Muscle of leg (tissue), 11 donors: ENCODE results near the gene TADA2B. TPM values are rescaled to one million over a fixed set of nuclear protein-coding genes. Genes with fewer than 3 reads are reported as not detected.
A peak's percentile ranks its signal among the peaks of the same experiment; 100 is the strongest.

ENCODE experiments used
- DNase-seq: peaks from one replicate; pipeline ENCODE4 v3.0.0; 2013
- H3K27ac ChIP-seq: one replicate; pipeline ENCODE4 v1.5.1; 2013; ENCODE audit warnings: mild to moderate bottlenecking, low read length, control low read depth
- H3K27me3 ChIP-seq: one replicate; pipeline ENCODE4 v1.6.1; 2013; ENCODE audit warnings: low read length; ENCODE audit not compliant: control insufficient read depth, insufficient read depth
- H3K36me3 ChIP-seq: one replicate; pipeline ENCODE4 v1.6.1; 2013; ENCODE audit warnings: low read length; ENCODE audit not compliant: control insufficient read depth, insufficient read depth
- H3K4me1 ChIP-seq: one replicate; pipeline ENCODE4 v1.6.1; 2013; ENCODE audit warnings: low read length; ENCODE audit not compliant: control insufficient read depth, insufficient read depth
- H3K4me3 ChIP-seq: one replicate; pipeline ENCODE4 v1.5.1; 2013; ENCODE audit warnings: low read length, control low read depth
- H3K9me3 ChIP-seq: replicated peaks from 2 replicates; pipeline ENCODE4 v1.6.1; 2013; ENCODE audit warnings: low read depth, low read length; ENCODE audit not compliant: control insufficient read depth
- WGBS: methylation state at CpG from one replicate; pipeline ENCODE4 v1.1.5; 2013; ENCODE audit warnings: missing lambda C conversion rate; ENCODE audit not compliant: insufficient coverage; 5-methylcytosine and 5-hydroxymethylcytosine counted together
- polyA plus RNA-seq, 8 donors: library from polyadenylated mRNA; unstranded; fragments of 120-200 nt; gene quantifications; one replicate each; pipeline versions ENCODE4 v1.2.1 to v1.2.3, GENCODE V29; 2013; ENCODE audit warnings: inconsistent platforms in 1 of 8, low replicate concordance in 1 of 8; ENCODE audit not compliant: insufficient read length in 8 of 8, insufficient read depth in 1 of 8
- total RNA-seq: library from RNA; stranded (reverse); fragments of 120-200 nt; gene quantifications from one replicate; pipeline ENCODE4 v1.2.4, GENCODE V29; 2013

TADA2B gene
- total and polyA plus RNA-seq, 9 donors, result 15.9 to 26.1 (median 22.3) TPM

DNA sequence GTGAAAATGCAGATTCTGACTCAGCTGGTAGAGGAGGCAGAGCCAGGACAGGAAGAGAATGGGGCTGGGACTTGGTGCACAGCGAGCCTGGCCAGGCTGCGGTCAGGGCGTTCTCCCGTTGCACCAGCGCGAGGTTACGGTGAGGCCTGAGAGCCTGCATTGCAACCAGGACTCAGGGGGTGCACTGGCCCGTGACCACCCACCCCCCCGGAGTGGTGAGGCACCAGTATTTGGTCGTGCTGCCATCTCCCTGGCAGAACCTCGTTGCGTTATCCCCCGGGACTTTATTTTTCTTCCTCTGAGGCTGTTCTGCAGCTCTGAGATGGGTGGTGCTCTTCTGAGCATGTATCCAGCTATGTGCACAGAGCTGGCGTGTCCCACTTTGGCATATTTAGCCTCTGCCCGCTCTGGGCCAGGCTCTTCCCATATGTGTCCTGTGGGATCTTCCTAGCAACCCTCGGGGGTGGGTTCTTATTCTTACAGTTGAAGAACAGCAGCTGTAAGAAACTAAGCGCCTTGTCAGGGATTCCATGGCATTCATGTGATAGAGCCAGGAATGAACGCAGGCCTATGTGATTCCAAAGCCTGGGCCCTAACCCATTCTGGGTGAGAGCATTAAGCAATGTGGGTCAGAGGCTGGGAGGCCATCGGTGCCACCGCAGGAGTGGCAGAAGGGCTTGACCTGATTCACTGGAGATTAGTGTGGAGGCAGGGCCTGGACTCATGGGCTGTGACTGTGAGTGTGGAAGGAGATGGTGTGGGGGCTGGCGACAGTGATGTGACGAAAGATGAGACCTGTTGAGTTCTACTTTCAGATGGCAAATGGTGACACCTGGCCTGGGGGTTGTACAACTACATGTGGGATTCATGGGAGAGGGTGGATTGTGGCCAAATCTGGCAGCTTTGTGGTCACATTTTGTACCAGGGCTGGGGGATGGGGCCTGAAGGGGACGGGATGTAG is 3.1 kb downstream of the TADA2B start:
- Histone ChIP-seq H3K9me3 (no peaks in the 10 kb centered on the region), H3K27me3 (no peaks in the 10 kb centered on the region), H3K4me1 (peaks cover 65% of the 10 kb centered on the region), H3K4me3 (no peak overlapping the region), H3K27ac (no peak overlapping the region), H3K36me3 (peaks cover 21% of the 10 kb centered on the region)
- WGBS, result 89% methylated on average over 21 of the region's 23 CpGs
- no peak for DNase-seq

DNA sequence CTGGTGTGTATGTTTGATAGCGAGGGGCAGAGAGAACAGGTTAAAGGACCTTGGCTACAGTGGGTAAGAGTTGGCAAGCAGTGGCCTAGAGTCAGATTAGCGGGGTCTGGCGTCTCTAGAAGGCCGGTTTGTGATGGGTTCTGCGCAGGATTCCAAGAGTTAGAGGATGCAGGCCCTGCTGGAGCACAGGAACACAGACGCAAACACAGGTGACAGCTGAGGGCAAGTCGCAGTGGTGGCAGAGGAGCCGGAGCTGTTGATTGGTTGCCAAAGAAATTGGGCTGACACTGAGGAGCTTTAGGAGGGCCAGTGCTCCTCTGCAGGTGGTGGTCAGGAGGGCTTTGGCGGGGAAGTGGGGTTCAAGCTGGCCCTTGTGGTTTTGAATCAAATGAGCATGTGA is 3.8 kb downstream of the TADA2B start:
- no peak overlapping the region for H3K27ac ChIP-seq
- peaks cover 62% of the 10 kb centered on the region for H3K4me1 ChIP-seq
- WGBS, result 91% methylated on average over 9 of the region's 9 CpGs
- H3K4me3 ChIP-seq, result no peak overlapping the region
- H3K36me3 ChIP-seq, result peaks cover 21% of the 10 kb centered on the region
- no peak for DNase-seq
- H3K27me3 ChIP-seq, result no peaks in the 10 kb centered on the region
- no peaks in the 10 kb centered on the region for H3K9me3 ChIP-seq

DNA sequence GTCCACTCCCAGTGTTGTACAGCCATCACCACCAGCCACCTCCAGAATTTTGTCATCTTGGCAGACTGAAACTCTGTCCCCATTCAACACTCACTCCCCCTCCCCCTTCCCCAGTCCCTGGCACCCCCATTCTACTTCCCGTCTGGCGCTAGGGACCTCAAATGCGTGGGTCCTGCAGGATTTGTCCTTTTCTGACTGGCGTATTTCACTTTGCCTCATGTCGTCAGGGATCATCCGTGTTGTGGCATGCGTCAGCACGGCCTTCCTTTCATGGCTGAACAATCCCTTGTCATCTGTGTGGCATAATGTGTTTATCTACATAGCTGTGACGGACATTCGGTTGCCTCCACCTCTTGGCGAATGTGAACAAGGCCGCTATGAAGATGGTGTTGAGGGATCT is 5.5 kb downstream of the TADA2B start:
- H3K9me3 ChIP-seq, result no peaks in the 10 kb centered on the region
- H3K4me3 ChIP-seq, result no peak overlapping the region
- H3K36me3 ChIP-seq, result peaks cover 26% of the 10 kb centered on the region
- DNase-seq, result no peak
- no peaks in the 10 kb centered on the region for H3K27me3 ChIP-seq
- 90% methylated on average over 8 of the region's 12 CpGs for WGBS
- peaks cover 67% of the 10 kb centered on the region for H3K4me1 ChIP-seq
- no peak overlapping the region for H3K27ac ChIP-seq

DNA sequence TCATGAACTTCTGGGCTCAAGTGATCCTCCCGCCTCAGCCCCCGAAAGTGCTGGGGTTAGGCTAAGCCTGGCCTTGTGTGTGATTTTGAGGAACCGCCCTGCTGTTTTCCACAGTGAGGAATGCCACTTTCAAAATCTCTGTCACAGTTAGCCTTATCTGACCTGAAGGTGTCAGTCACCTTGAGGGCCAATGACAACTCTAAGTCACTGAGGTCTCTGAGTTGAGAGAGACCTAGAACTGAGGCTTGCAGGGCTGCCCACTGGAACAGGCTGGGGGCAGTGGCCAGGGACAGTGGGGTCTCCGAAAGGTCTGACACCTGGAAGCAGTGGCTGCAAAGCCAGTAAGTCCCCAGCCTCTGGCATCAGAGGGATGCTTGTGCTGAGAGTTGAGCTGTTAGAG is 6.1 kb downstream of the TADA2B start:
- peaks cover 33% of the 10 kb centered on the region for H3K36me3 ChIP-seq
- no peaks in the 10 kb centered on the region for H3K9me3 ChIP-seq
- no peak overlapping the region for H3K27ac ChIP-seq
- WGBS, result 95% methylated on average over 3 of the region's 4 CpGs
- H3K27me3 ChIP-seq, result no peaks in the 10 kb centered on the region
- DNase-seq, result no peak
- H3K4me1 ChIP-seq, result peaks cover 62% of the 10 kb centered on the region
- no peak overlapping the region for H3K4me3 ChIP-seq

DNA sequence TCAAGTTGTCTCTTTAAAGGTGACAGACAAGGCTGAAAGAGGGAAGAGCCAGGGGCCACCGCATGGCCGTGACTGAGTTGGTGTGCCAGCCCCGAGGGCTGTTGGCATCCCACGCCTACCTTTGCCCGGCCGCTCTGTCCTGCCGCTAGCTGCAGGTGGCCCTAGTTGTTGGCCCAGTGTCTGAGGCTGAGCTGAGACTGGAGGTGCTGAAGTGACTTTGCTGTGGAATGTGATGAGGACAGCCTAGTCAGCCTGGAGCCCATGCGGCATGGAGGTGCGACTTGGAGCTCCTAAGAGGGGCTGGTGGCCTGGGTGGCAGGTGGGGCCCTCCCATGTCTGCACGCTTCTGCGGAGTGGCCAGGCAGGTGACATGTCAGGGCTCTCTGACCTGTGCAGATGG is 6.6 kb downstream of the TADA2B start:
- peaks cover 58% of the 10 kb centered on the region for H3K4me1 ChIP-seq
- WGBS, result 88% methylated on average over 8 of the region's 11 CpGs
- H3K36me3 ChIP-seq, result peaks cover 37% of the 10 kb centered on the region

GRCh38 chr4:7050481-7051143 is 7.4 kb downstream of the TADA2B start:
- no peaks in the 10 kb centered on the region for H3K9me3 ChIP-seq
- H3K4me3 ChIP-seq, result no peak overlapping the region
- DNase-seq, result no peak
- H3K27me3 ChIP-seq, result no peaks in the 10 kb centered on the region
- H3K4me1 ChIP-seq, result peaks cover 50% of the 10 kb centered on the region
- no peak overlapping the region for H3K27ac ChIP-seq
- H3K36me3 ChIP-seq, result peaks cover 42% of the 10 kb centered on the region
- 87% methylated on average over 35 of the region's 36 CpGs for WGBS

More for the DNA sequence above, 6.6 kb downstream of the TADA2B start:
- no peak overlapping the region for H3K27ac ChIP-seq
- no peak for DNase-seq
- no peaks in the 10 kb centered on the region for H3K27me3 ChIP-seq
- no peaks in the 10 kb centered on the region for H3K9me3 ChIP-seq
- no peak overlapping the region for H3K4me3 ChIP-seq

GRCh38 chr4:7051144-7051495 is 7.9 kb downstream of the TADA2B start:
- no peak for DNase-seq
- Histone ChIP-seq H3K4me1 (peaks cover 45% of the 10 kb centered on the region), H3K36me3 (peaks cover 45% of the 10 kb centered on the region), H3K27ac (no peak overlapping the region), H3K4me3 (no peak overlapping the region), H3K27me3 (no peaks in the 10 kb centered on the region), H3K9me3 (no peaks in the 10 kb centered on the region)
- 88% methylated on average over 10 of the region's 12 CpGs for WGBS

DNA sequence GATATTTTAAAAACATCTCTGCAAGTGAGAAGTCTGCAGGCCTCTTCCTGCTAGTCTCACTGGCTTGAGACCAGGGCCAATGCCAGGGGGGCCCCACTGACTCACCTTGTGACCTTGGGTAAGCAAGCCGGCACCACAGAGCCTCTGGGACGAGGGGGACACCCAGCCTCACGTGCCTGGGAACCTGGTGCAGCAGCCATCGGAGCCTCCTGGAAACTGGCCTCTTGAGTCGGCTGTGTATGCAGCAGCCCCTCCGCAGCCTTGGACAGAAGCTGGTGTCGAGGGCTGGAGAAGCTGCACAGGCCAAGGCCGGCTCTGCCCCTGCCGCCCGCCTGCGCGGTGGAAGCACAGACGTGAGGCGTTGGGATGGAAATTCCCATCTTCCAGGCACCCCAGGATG is 8.7 kb downstream of the TADA2B start:
- no peaks in the 10 kb centered on the region for H3K27me3 ChIP-seq
- H3K36me3 ChIP-seq, result peaks cover 48% of the 10 kb centered on the region
- DNase-seq, result no peak
- WGBS, result 83% methylated on average over 14 of the region's 14 CpGs
- no peak overlapping the region for H3K27ac ChIP-seq
- H3K4me1 ChIP-seq, result peaks cover 37% of the 10 kb centered on the region
- no peaks in the 10 kb centered on the region for H3K9me3 ChIP-seq
- H3K4me3 ChIP-seq, result no peak overlapping the region

DNA sequence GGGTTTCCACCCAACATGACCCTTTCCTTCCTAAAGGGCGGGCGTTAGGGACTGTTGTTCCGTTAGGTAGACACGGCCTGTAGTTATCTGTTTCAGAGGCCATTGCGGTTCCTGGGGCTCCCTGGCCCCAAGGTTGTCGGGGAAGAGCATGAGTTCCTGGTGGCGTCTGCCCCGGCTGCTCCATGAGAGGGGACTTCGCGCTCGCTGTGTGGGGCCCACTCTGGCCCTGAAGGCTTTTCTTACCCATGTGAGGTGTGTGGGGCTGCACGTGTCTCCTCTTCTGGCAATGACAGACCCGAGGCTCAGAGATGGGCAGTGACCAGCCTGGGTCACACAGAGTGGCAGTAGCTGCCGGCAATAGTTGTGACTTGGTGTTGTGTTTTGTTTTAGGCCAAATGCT is 9.1 kb downstream of the TADA2B start:
- Histone ChIP-seq H3K27ac (no peak overlapping the region), H3K4me3 (no peak overlapping the region), H3K9me3 (no peaks in the 10 kb centered on the region), H3K36me3 (peaks cover 48% of the 10 kb centered on the region), H3K27me3 (no peaks in the 10 kb centered on the region), H3K4me1 (peaks cover 33% of the 10 kb centered on the region)
- DNase-seq, result no peak
- WGBS, result 71% methylated on average over 12 of the region's 14 CpGs

DNA sequence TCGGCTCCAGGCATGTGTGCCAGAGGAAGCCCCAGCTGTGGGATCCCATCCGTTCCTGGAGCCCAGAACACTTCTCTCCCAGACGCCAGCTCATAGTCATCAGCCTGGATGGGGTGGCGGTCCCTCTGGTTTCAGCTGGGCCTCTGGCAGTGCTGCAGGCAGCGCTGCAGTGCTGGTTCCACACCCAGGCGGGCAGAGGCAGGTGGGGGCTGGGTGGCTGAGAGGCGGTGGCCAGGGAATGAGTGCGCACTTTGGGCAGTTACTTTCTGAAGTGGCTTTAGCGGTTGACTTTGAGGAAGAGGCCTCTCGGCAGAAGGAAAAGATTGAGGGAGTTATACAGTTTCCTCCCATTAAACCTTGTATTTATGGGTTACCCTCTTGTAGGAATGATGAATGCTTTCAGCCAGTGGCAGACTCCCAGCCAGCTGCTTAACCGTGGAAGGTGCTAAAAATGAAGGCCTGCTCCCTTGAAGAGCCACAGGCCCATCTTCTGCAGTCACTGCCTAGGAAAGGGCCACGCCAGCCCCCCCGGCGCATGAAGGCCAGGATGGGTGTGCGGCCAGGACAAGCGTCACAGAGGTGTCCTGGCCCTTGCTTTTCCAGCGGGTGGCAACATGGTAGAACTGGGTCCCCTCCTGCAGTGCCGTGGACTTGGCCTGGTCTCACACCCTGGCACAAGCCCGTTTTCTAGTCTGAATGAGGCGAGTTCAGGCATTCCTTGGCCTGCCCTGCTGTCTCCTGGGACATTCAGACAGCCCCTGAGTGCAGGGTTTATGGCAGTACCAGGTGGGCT is 9.9 kb downstream of the TADA2B start:
- peak; percentile 44 for DNase-seq
- Histone ChIP-seq H3K27me3 (no peaks in the 10 kb centered on the region), H3K4me1 (peaks cover 25% of the 10 kb centered on the region), H3K4me3 (no peak overlapping the region), H3K27ac (no peak overlapping the region), H3K9me3 (no peaks in the 10 kb centered on the region), H3K36me3 (peaks cover 48% of the 10 kb centered on the region)
- 65% methylated on average over 14 of the region's 20 CpGs for WGBS
